Activated naive CD4-positive, alpha-beta T cell treated with anti-CD3 and anti-CD28 coated beads, Interleukin-2, amount 10 ng/mL, durations not matched to agents 7 days and 5 days (primary cell): ENCODE measurements around the gene HK3.
"Not testable (repeated sequence)": the region's sequence is repeated elsewhere in the genome, so short reads cannot be mapped to it uniquely, and the experiment has no call there.

Experiments
- CTCF ChIA-PET: fragments of 350-600 bp; sonication (Branson Sonifier 250); formaldehyde crosslinking; loops from one replicate; lab custom pipeline; 2021; ENCODE audit warnings: antibody characterized with exemption; lab: Charles Lee
- DNase-seq: peaks from one replicate; pipeline ENCODE4 v3.0.0-alpha.2; 2020
- H3K27ac Mint-ChIP-seq: one replicate; pipeline ENCODE4 v1.8.0; 2021; ENCODE audit warnings: mild to moderate bottlenecking, moderate library complexity, mixed read lengths
- H3K27me3 Mint-ChIP-seq: one replicate; pipeline ENCODE4 v1.8.0; 2021; ENCODE audit warnings: mild to moderate bottlenecking, mixed read lengths
- H3K36me3 Mint-ChIP-seq: one replicate; pipeline ENCODE4 v1.8.0; 2021; ENCODE audit warnings: mixed read lengths
- H3K4me1 Mint-ChIP-seq: one replicate; pipeline ENCODE4 v1.8.0; 2021; ENCODE audit warnings: mixed read lengths
- H3K4me3 Mint-ChIP-seq: one replicate; pipeline ENCODE4 v1.8.0; 2021; ENCODE audit warnings: mild to moderate bottlenecking, moderate library complexity, mixed read lengths
- H3K9me3 Mint-ChIP-seq: one replicate; pipeline ENCODE4 v1.8.0; 2021; ENCODE audit warnings: mixed read lengths

HK3 gene

GRCh38 chr5:176874198-176874780, 24.9 kb downstream of the HK3 start:
- Mint-ChIP-seq H3K27ac (no peak overlapping the region), H3K27me3 (peaks cover 54% of the 10 kb centered on the region), H3K4me1 (peaks cover 2% of the 10 kb centered on the region), H3K4me3 (no peak overlapping the region), H3K36me3 (no peaks in the 10 kb centered on the region), H3K9me3 (peaks cover 7% of the 10 kb centered on the region)
- no peak for DNase-seq
- CTCF ChIA-PET, result interaction anchor here (3.5 kb wide), 1 partner anchor 213 kb away, joined by 8 read pairs; no protein-coding TSS in a partner anchor

- Mint-ChIP-seq H3K9me3 (peaks cover 7% of the 10 kb centered on the region), H3K27ac (no peak overlapping the region), H3K4me1 (peaks cover 2% of the 10 kb centered on the region), H3K36me3 (no peaks in the 10 kb centered on the region), H3K4me3 (no peak overlapping the region), H3K27me3 (peaks cover 58% of the 10 kb centered on the region)
- CTCF ChIA-PET, result no interaction called here
- DNase-seq, result no peak
Observed at GRCh38 chr5:176873541-176874172, 25.5 kb downstream of the HK3 start.

GRCh38 chr5:176873011-176873410, 26.1 kb downstream of the HK3 start:
- H3K4me1 Mint-ChIP-seq, H3K9me3 Mint-ChIP-seq, H3K36me3 Mint-ChIP-seq, DNase-seq, H3K27ac Mint-ChIP-seq, CTCF ChIA-PET, H3K4me3 Mint-ChIP-seq: not testable (repeated sequence)
- peaks cover 57% of the 10 kb centered on the region for H3K27me3 Mint-ChIP-seq

GRCh38 chr5:176872586-176872985, 26.6 kb downstream of the HK3 start:
- H3K9me3 Mint-ChIP-seq, CTCF ChIA-PET, H3K36me3 Mint-ChIP-seq, H3K4me1 Mint-ChIP-seq, H3K27ac Mint-ChIP-seq, DNase-seq, H3K4me3 Mint-ChIP-seq: not testable (repeated sequence)
- peaks cover 57% of the 10 kb centered on the region for H3K27me3 Mint-ChIP-seq

- H3K36me3 Mint-ChIP-seq, DNase-seq, H3K27ac Mint-ChIP-seq, CTCF ChIA-PET, H3K4me1 Mint-ChIP-seq, H3K4me3 Mint-ChIP-seq, H3K9me3 Mint-ChIP-seq: not testable (repeated sequence)
- peaks cover 57% of the 10 kb centered on the region for H3K27me3 Mint-ChIP-seq
Observed at GRCh38 chr5:176870644-176871043, 28.5 kb downstream of the HK3 start.

- peaks cover 57% of the 10 kb centered on the region for H3K27me3 Mint-ChIP-seq
- no peaks in the 10 kb centered on the region for H3K36me3 Mint-ChIP-seq
- no peaks in the 10 kb centered on the region for H3K4me1 Mint-ChIP-seq
- H3K27ac Mint-ChIP-seq, result peak overlapping the region; percentile 14
- no peak overlapping the region for H3K4me3 Mint-ChIP-seq
- CTCF ChIA-PET, result no interaction called here
- peaks cover 7% of the 10 kb centered on the region for H3K9me3 Mint-ChIP-seq
- no peak for DNase-seq
Observed at GRCh38 chr5:176870110-176870591, 29.0 kb downstream of the HK3 start.

GRCh38 chr5:176869501-176870109, 29.5 kb downstream of the HK3 start:
- no peak for DNase-seq
- H3K27me3 Mint-ChIP-seq, result peaks cover 57% of the 10 kb centered on the region
- no peaks in the 10 kb centered on the region for H3K36me3 Mint-ChIP-seq
- no peaks in the 10 kb centered on the region for H3K4me1 Mint-ChIP-seq
- H3K27ac Mint-ChIP-seq, result peak overlapping the region; percentile 14
- CTCF ChIA-PET, result no interaction called here
- H3K9me3 Mint-ChIP-seq, result peaks cover 7% of the 10 kb centered on the region
- H3K4me3 Mint-ChIP-seq, result no peak overlapping the region

GRCh38 chr5:176868731-176869130, 30.4 kb downstream of the HK3 start:
- Mint-ChIP-seq H3K27ac (no peak overlapping the region), H3K27me3 (peaks cover 57% of the 10 kb centered on the region), H3K36me3 (no peaks in the 10 kb centered on the region), H3K9me3 (peaks cover 7% of the 10 kb centered on the region), H3K4me1 (no peaks in the 10 kb centered on the region), H3K4me3 (no peak overlapping the region)
- CTCF ChIA-PET, result no interaction called here
- no peak for DNase-seq

GRCh38 chr5:176868126-176868525, 31.0 kb downstream of the HK3 start:
- peaks cover 59% of the 10 kb centered on the region for H3K27me3 Mint-ChIP-seq
- H3K4me3 Mint-ChIP-seq, result no peak overlapping the region
- no peaks in the 10 kb centered on the region for H3K4me1 Mint-ChIP-seq
- CTCF ChIA-PET, result no interaction called here
- peaks cover 6% of the 10 kb centered on the region for H3K9me3 Mint-ChIP-seq
- no peak for DNase-seq
- no peak overlapping the region for H3K27ac Mint-ChIP-seq
- no peaks in the 10 kb centered on the region for H3K36me3 Mint-ChIP-seq

- CTCF ChIA-PET, result no interaction called here
- Mint-ChIP-seq H3K27me3 (peaks cover 67% of the 10 kb centered on the region), H3K9me3 (peaks cover 4% of the 10 kb centered on the region), H3K36me3 (no peaks in the 10 kb centered on the region), H3K4me1 (no peaks in the 10 kb centered on the region), H3K27ac (no peak overlapping the region), H3K4me3 (no peak overlapping the region)
- DNase-seq, result no peak
Observed at GRCh38 chr5:176866707-176867310, 32.3 kb downstream of the HK3 start.

GRCh38 chr5:176865964-176866363, 33.2 kb downstream of the HK3 start:
- CTCF ChIA-PET, result no interaction called here
- no peak overlapping the region for H3K27ac Mint-ChIP-seq

GRCh38 chr5:176864755-176865154, 34.4 kb downstream of the HK3 start:
- no peaks in the 10 kb centered on the region for H3K9me3 Mint-ChIP-seq
- no peak overlapping the region for H3K27ac Mint-ChIP-seq
- peaks cover 78% of the 10 kb centered on the region for H3K27me3 Mint-ChIP-seq
- no peaks in the 10 kb centered on the region for H3K4me1 Mint-ChIP-seq
- H3K4me3 Mint-ChIP-seq, result no peak overlapping the region
- no peak for DNase-seq
- no peaks in the 10 kb centered on the region for H3K36me3 Mint-ChIP-seq
- CTCF ChIA-PET, result no interaction called here

More at GRCh38 chr5:176865964-176866363, 33.2 kb downstream of the HK3 start:
- Mint-ChIP-seq H3K27me3 (peaks cover 75% of the 10 kb centered on the region), H3K36me3 (no peaks in the 10 kb centered on the region), H3K9me3 (peaks cover 4% of the 10 kb centered on the region), H3K4me1 (no peaks in the 10 kb centered on the region), H3K4me3 (no peak overlapping the region)
- no peak for DNase-seq

GRCh38 chr5:176863765-176864098, 35.4 kb downstream of the HK3 start:
- CTCF ChIA-PET, result no interaction called here
- no peak for DNase-seq
- Mint-ChIP-seq H3K4me1 (no peaks in the 10 kb centered on the region), H3K36me3 (no peaks in the 10 kb centered on the region), H3K4me3 (no peak overlapping the region), H3K9me3 (no peaks in the 10 kb centered on the region), H3K27me3 (peaks cover 74% of the 10 kb centered on the region), H3K27ac (no peak overlapping the region)

- no peak for DNase-seq
- Mint-ChIP-seq H3K4me3 (no peak overlapping the region), H3K36me3 (no peaks in the 10 kb centered on the region), H3K27me3 (peaks cover 78% of the 10 kb centered on the region), H3K27ac (no peak overlapping the region), H3K4me1 (no peaks in the 10 kb centered on the region), H3K9me3 (no peaks in the 10 kb centered on the region)
- CTCF ChIA-PET, result no interaction called here
Observed at GRCh38 chr5:176863041-176863764, 35.9 kb downstream of the HK3 start.
